NCI-H510A treated with DMSO at 0.1 percent for 48 hours (cell line): ENCODE results near the gene UBQLN4.
"Not testable (repeated sequence)": the region's sequence is repeated elsewhere in the genome, so short reads cannot be mapped to it uniquely, and the experiment has no call there.

ENCODE experiments used
- DNase-seq: peaks from one replicate; lab custom pipeline; 2025; lab: John Stamatoyannopoulos, UW

Gene UBQLN4

GRCh38 chr1:156081180-156081916 lies 27.8 kb upstream of the UBQLN4 start:
- no peak for DNase-seq

- DNase-seq: no peak
These were observed 27.2 kb upstream of the UBQLN4 start for GRCh38 chr1:156080863-156081179.

- no peak for DNase-seq
These were observed 26.8 kb upstream of the UBQLN4 start for GRCh38 chr1:156080241-156080862.

- DNase-seq: no peak
These were observed 26.2 kb upstream of the UBQLN4 start for GRCh38 chr1:156079762-156080161.

- no peak for DNase-seq
These were observed 25.1 kb upstream of the UBQLN4 start for GRCh38 chr1:156078728-156079127.

- DNase-seq: no peak
These were observed 23.8 kb upstream of the UBQLN4 start for GRCh38 chr1:156077430-156077760.

GRCh38 chr1:156076609-156077429 lies 23.2 kb upstream of the UBQLN4 start:
- no peak for DNase-seq

- DNase-seq: no peak
These were observed 22.2 kb upstream of the UBQLN4 start for GRCh38 chr1:156075775-156076204.

GRCh38 chr1:156075162-156075561 lies 21.6 kb upstream of the UBQLN4 start:
- DNase-seq: no peak

- DNase-seq: no peak
These were observed 21.1 kb upstream of the UBQLN4 start for GRCh38 chr1:156074661-156075060.

- no peak for DNase-seq
These were observed 20.1 kb upstream of the UBQLN4 start for GRCh38 chr1:156073740-156074139.

- no peak for DNase-seq
These were observed 19.6 kb upstream of the UBQLN4 start for GRCh38 chr1:156073110-156073687.

- DNase-seq: no peak
These were observed 18.7 kb upstream of the UBQLN4 start for GRCh38 chr1:156072251-156072650.

- not testable (repeated sequence) for DNase-seq
These were observed 17.8 kb upstream of the UBQLN4 start for GRCh38 chr1:156071332-156071816.

- DNase-seq: no peak
These were observed 16.9 kb upstream of the UBQLN4 start for GRCh38 chr1:156070548-156070947.

GRCh38 chr1:156069490-156070455 lies 16.2 kb upstream of the UBQLN4 start:
- no peak for DNase-seq

- no peak for DNase-seq
These were observed 13.7 kb upstream of the UBQLN4 start for GRCh38 chr1:156067262-156067661.

- DNase-seq: no peak
These were observed 12.3 kb upstream of the UBQLN4 start for GRCh38 chr1:156065871-156066270.

- DNase-seq: no peak
These were observed 11.6 kb upstream of the UBQLN4 start for GRCh38 chr1:156065212-156065611.

- no peak for DNase-seq
These were observed 11.0 kb upstream of the UBQLN4 start for GRCh38 chr1:156064615-156065014.

- DNase-seq: no peak
These were observed 10.3 kb upstream of the UBQLN4 start for GRCh38 chr1:156063997-156064285.

GRCh38 chr1:156062189-156062588 lies 8.6 kb upstream of the UBQLN4 start:
- no peak for DNase-seq
